Keratinocyte (primary cell): ENCODE measurements around the gene MYADML2. TPM values are rescaled to one million over a fixed set of nuclear protein-coding genes. Genes with fewer than 3 reads are reported as not detected.

ENCODE experiments used
- DNase-seq: peaks from one replicate; pipeline ENCODE4 v3.0.0-alpha.2; 2011; ENCODE audit warnings: low read depth, missing footprints, low spot score
- FAIRE-seq: peaks from 2 replicates; lab custom pipeline; 2011; peaks lifted over from hg19 to GRCh38; lab: Jason Lieb, UNC
- H2AFZ ChIP-seq: 2 replicates; pipeline ENCODE4 v1.6.0; 2012; ENCODE audit warnings: low read length, control low read depth, inconsistent platforms; ENCODE audit not compliant: control insufficient read depth
- H3K27ac ChIP-seq: 2 replicates; pipeline ENCODE4 v1.5.1; 2011; ENCODE audit warnings: low read length; ENCODE audit not compliant: control insufficient read depth, insufficient read depth
- H3K27me3 ChIP-seq: 3 replicates; pipeline ENCODE4 v1.6.0; 2011; ENCODE audit warnings: low read length; ENCODE audit not compliant: control insufficient read depth, insufficient read depth; ENCODE audit errors: extremely low read depth
- H3K36me3 ChIP-seq, 2 experiments: 2 replicates in 1 of 2; 3 replicates in 1 of 2; pipeline ENCODE4 v1.5.1; 2011; ENCODE audit warnings: low read length in 2 of 2, mild to moderate bottlenecking in 1 of 2; ENCODE audit not compliant: control insufficient read depth in 2 of 2, insufficient read depth in 2 of 2; ENCODE audit errors: extremely low read depth in 1 of 2
- H3K4me1 ChIP-seq: 3 replicates; pipeline ENCODE4 v1.5.1; 2011; ENCODE audit warnings: low read length; ENCODE audit not compliant: control insufficient read depth, insufficient read depth; ENCODE audit errors: extremely low read depth
- H3K4me2 ChIP-seq: 3 replicates; pipeline ENCODE4 v1.6.0; 2011; ENCODE audit warnings: low read depth, low read length; ENCODE audit not compliant: control insufficient read depth, insufficient read depth; ENCODE audit errors: extremely low read depth
- H3K4me3 ChIP-seq, 3 experiments: fragments of 200-600 bp in 1 of 3; sonication (generic) in 1 of 3; 2 replicates in 2 of 3; 3 replicates in 1 of 3; pipeline ENCODE4 v1.5.1; 2011 to 2016; ENCODE audit warnings: low read length in 3 of 3, mild to moderate bottlenecking in 3 of 3, control low read depth in 2 of 3, inconsistent platforms in 1 of 3, low read depth in 1 of 3, mixed read lengths in 1 of 3, mixed run types in 1 of 3, moderate library complexity in 1 of 3; ENCODE audit not compliant: control insufficient read depth in 2 of 3, insufficient read depth in 2 of 3; ENCODE audit errors: extremely low read depth in 1 of 3
- H3K79me2 ChIP-seq: 2 replicates; pipeline ENCODE4 v1.6.0; 2012; ENCODE audit warnings: low read length; ENCODE audit not compliant: control insufficient read depth, insufficient read depth
- H3K9ac ChIP-seq: 3 replicates; pipeline ENCODE4 v1.6.0; 2011; ENCODE audit warnings: low read length; ENCODE audit not compliant: control insufficient read depth, insufficient read depth; ENCODE audit errors: extremely low read depth
- H3K9me1 ChIP-seq: 3 replicates; pipeline ENCODE4 v1.6.0; 2011; ENCODE audit warnings: low read length; ENCODE audit not compliant: control insufficient read depth, insufficient read depth; ENCODE audit errors: extremely low read depth
- H3K9me3 ChIP-seq: 2 replicates; pipeline ENCODE4 v1.5.1; 2012; ENCODE audit warnings: low read depth, low read length; ENCODE audit not compliant: control insufficient read depth
- H4K20me1 ChIP-seq: 3 replicates; pipeline ENCODE4 v1.6.0; 2011; ENCODE audit warnings: low read length; ENCODE audit not compliant: control insufficient read depth, insufficient read depth; ENCODE audit errors: extremely low read depth
- CTCF ChIP-seq, 3 experiments: IDR thresholded peaks in 1 of 3; conservative IDR thresholded peaks in 1 of 3; optimal IDR thresholded peaks in 1 of 3; 2 replicates in 2 of 3; 3 replicates in 1 of 3; pipeline versions ENCODE3 to v1.5.1; 2011; ENCODE audit warnings: low read length in 3 of 3, mild to moderate bottlenecking in 3 of 3, moderate library complexity in 2 of 3, control low read depth in 1 of 3, inconsistent platforms in 1 of 3; ENCODE audit not compliant: insufficient read depth in 2 of 3; ENCODE audit errors: extremely low read depth in 1 of 3
- EZH2 ChIP-seq: IDR thresholded peaks from one replicate; pipeline ENCODE4 v1.6.1; 2012; ENCODE audit warnings: inconsistent platforms, mild to moderate bottlenecking, low read length, moderate library complexity
- dilution Hi-C: fragments of 300-500 bp; cut with MboI; formaldehyde crosslinking; loops from one replicate; pipeline ENCODE4 v1.7.0; 2020; ENCODE audit warnings: low sequenced_read_pairs; ENCODE audit not compliant: extremely low pct_ligation_motif_present
- polyA plus RNA-seq, 5 experiments: library from polyadenylated mRNA; depleted of rRNA in 3 of 5; stranded (reverse) in 3 of 5; stranded (forward) in 1 of 5; unstranded in 1 of 5; fragments of >200 nt; gene quantifications; 1 replicate in 1 of 5; 2 replicates in 3 of 5; 3 replicates in 1 of 5; pipeline versions ENCODE4 v1.2.1 to v1.2.3, GENCODE V29; 2011 to 2012; ENCODE audit warnings: missing spikeins in 2 of 5, low read depth in 1 of 5, low replicate concordance in 1 of 5

Gene MYADML2
- polyA plus RNA-seq, 1 donor (not counting 4 experiments of a cell fraction or from before 2014, with no cell fraction given): not detected

GRCh38 chr17:81928544-81929252 is 18.3 kb downstream of the MYADML2 start:
- no peaks in the 10 kb centered on the region for H3K9me1 ChIP-seq
- DNase-seq: no peak
- H3K4me1 ChIP-seq: peaks cover 28% of the 10 kb centered on the region
- dilution Hi-C loops: no loop called here
- peak overlapping the region; percentile 88 for H3K9ac ChIP-seq
- no peaks in the 10 kb centered on the region for H3K9me3 ChIP-seq
- H3K79me2 ChIP-seq: peaks cover 33% of the 10 kb centered on the region
- peak overlapping the region; percentile 56 to 84 (median 72) for H3K4me3 ChIP-seq
- H3K4me2 ChIP-seq: peak overlapping the region; percentile 77
- no peak for TF ChIP-seq EZH2
- TF ChIP-seq CTCF (optimal IDR thresholded peaks at IDR 0.05 in 1 of 3, IDR thresholded peaks at IDR 0.05 in 1 of 3, conservative IDR thresholded peaks at IDR 0.05 in 1 of 3; ENCODE audit: extremely low read depth in 1 of 3, insufficient read depth in 2 of 3, low read length in 3 of 3): no peak
- no peak overlapping the region for H3K27ac ChIP-seq
- no peaks in the 10 kb centered on the region for H3K27me3 ChIP-seq
- H4K20me1 ChIP-seq: peaks cover 5% of the 10 kb centered on the region
- no peak for FAIRE-seq
- no peaks in the 10 kb centered on the region for H3K36me3 ChIP-seq
- H2AFZ ChIP-seq: peak overlapping the region; percentile 24

- Histone ChIP-seq H3K4me3 (peak within 1 kb of the TSS; percentile 78 to 84 (median 79)), H3K9me3 (no peaks in the 10 kb centered on the region), H2AFZ (peak within 1 kb of the TSS; percentile 24), H3K27ac (peak within 1 kb of the TSS; percentile 85), H3K36me3 (no peaks in the 10 kb centered on the region), H3K27me3 (no peaks in the 10 kb centered on the region), H3K9me1 (no peaks in the 10 kb centered on the region), H3K4me1 (peaks cover 33% of the 10 kb centered on the region), H3K79me2 (peaks cover 40% of the 10 kb centered on the region), H4K20me1 (peaks cover 5% of the 10 kb centered on the region), H3K9ac (peak within 1 kb of the TSS; percentile 88), H3K4me2 (peak within 1 kb of the TSS; percentile 84)
- TF ChIP-seq EZH2 (no peak), CTCF (optimal IDR thresholded peaks at IDR 0.05 in 1 of 3, IDR thresholded peaks at IDR 0.05 in 1 of 3, conservative IDR thresholded peaks at IDR 0.05 in 1 of 3; ENCODE audit: extremely low read depth in 1 of 3, insufficient read depth in 2 of 3, low read length in 3 of 3) (peak in 1 of 3 experiments; percentile 44)
- FAIRE-seq: no peak
- DNase-seq: no peak
- dilution Hi-C loops: no loop called here
Measured at GRCh38 chr17:81927653-81928543, 19.1 kb downstream of the MYADML2 start, which contains the start of gene MAFG. Gene MAFG (minus strand): TSS chr17:81927735. CDS start chr17:81923185, 4,550 bp downstream.
